Ishikawa (cell line): ENCODE data around the gene DDR2.

Experiments used
- CEBPB ChIP-seq: IDR thresholded peaks from 2 replicates; pipeline ENCODE4 v1.6.1; 2012
- CREB1 ChIP-seq: IDR thresholded peaks from 2 replicates; pipeline ENCODE4 v1.6.1; 2012; ENCODE audit warnings: low read depth
- EGR1 ChIP-seq: IDR thresholded peaks from 2 replicates; pipeline ENCODE4 v1.6.1; 2012
- EP300 ChIP-seq: IDR thresholded peaks from 2 replicates; pipeline ENCODE4 v1.6.1; 2012; ENCODE audit warnings: borderline replicate concordance
- FOXM1 ChIP-seq: IDR thresholded peaks from 2 replicates; pipeline ENCODE4 v1.6.1; 2012; ENCODE audit warnings: low read depth, borderline replicate concordance
- RAD21 ChIP-seq: IDR thresholded peaks from 2 replicates; pipeline ENCODE4 v1.6.1; 2012; ENCODE audit warnings: low read depth
- TAF1 ChIP-seq: IDR thresholded peaks from 2 replicates; pipeline ENCODE4 v1.6.1; 2012; ENCODE audit warnings: low read depth, mild to moderate bottlenecking
- TCF12 ChIP-seq: IDR thresholded peaks from 2 replicates; pipeline ENCODE4 v1.6.1; 2012; ENCODE audit warnings: low read depth
- YY1 ChIP-seq: IDR thresholded peaks from 2 replicates; pipeline ENCODE4 v1.6.1; 2012; ENCODE audit warnings: low read depth
- ZBTB7A ChIP-seq: IDR thresholded peaks from 2 replicates; pipeline ENCODE4 v1.6.1; 2012; ENCODE audit warnings: low read depth
- TF ChIP-seq, protein P1 (sequence below): IDR thresholded peaks from 2 replicates; pipeline ENCODE4 v1.6.1; 2012
- TF ChIP-seq, protein P2 (sequence below): IDR thresholded peaks from 2 replicates; pipeline ENCODE4 v1.6.1; 2012
- TF ChIP-seq, protein P3 (sequence below): IDR thresholded peaks from 2 replicates; pipeline ENCODE4 v1.6.1; 2012; ENCODE audit warnings: low read depth, mild to moderate bottlenecking

DNA sequence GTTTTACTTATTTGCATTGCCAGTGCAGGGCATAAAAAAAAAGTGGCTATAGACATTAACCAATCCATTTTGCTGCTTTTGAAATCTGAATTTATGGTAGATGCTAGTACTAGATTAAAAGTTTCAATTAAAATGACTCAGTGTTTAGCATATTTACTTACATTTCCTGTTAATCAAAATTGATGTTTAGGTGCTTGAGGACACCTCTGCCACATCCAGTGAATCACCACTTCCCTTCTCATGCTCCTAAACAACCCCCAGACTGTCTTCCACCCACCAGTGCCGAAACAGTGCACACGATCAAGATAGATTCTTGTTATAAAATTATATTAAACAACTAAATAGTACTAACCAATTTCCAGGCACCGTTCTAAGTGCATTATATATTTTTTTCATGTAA lies 191.0 kb downstream of the DDR2 start:
- TF ChIP-seq EP300: no peak
- TF ChIP-seq, protein P1, sequence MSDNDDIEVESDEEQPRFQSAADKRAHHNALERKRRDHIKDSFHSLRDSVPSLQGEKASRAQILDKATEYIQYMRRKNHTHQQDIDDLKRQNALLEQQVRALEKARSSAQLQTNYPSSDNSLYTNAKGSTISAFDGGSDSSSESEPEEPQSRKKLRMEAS: no peak
- TF ChIP-seq, protein P2, sequence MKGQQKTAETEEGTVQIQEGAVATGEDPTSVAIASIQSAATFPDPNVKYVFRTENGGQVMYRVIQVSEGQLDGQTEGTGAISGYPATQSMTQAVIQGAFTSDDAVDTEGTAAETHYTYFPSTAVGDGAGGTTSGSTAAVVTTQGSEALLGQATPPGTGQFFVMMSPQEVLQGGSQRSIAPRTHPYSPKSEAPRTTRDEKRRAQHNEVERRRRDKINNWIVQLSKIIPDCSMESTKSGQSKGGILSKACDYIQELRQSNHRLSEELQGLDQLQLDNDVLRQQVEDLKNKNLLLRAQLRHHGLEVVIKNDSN: no peak
- TF ChIP-seq, protein P3, sequence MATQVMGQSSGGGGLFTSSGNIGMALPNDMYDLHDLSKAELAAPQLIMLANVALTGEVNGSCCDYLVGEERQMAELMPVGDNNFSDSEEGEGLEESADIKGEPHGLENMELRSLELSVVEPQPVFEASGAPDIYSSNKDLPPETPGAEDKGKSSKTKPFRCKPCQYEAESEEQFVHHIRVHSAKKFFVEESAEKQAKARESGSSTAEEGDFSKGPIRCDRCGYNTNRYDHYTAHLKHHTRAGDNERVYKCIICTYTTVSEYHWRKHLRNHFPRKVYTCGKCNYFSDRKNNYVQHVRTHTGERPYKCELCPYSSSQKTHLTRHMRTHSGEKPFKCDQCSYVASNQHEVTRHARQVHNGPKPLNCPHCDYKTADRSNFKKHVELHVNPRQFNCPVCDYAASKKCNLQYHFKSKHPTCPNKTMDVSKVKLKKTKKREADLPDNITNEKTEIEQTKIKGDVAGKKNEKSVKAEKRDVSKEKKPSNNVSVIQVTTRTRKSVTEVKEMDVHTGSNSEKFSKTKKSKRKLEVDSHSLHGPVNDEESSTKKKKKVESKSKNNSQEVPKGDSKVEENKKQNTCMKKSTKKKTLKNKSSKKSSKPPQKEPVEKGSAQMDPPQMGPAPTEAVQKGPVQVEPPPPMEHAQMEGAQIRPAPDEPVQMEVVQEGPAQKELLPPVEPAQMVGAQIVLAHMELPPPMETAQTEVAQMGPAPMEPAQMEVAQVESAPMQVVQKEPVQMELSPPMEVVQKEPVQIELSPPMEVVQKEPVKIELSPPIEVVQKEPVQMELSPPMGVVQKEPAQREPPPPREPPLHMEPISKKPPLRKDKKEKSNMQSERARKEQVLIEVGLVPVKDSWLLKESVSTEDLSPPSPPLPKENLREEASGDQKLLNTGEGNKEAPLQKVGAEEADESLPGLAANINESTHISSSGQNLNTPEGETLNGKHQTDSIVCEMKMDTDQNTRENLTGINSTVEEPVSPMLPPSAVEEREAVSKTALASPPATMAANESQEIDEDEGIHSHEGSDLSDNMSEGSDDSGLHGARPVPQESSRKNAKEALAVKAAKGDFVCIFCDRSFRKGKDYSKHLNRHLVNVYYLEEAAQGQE: no peak
- no peak for TF ChIP-seq YY1
- no peak for TF ChIP-seq RAD21
- no peak for TF ChIP-seq FOXM1
- TF ChIP-seq TAF1: no peak
- TF ChIP-seq CREB1: no peak
- TF ChIP-seq CEBPB: no peak
- TF ChIP-seq EGR1: no peak
- TF ChIP-seq ZBTB7A: no peak
- no peak for TF ChIP-seq TCF12
